ENCODE measurements around the gene SORCS2. TPM values are rescaled to one million over a fixed set of nuclear protein-coding genes. Genes with fewer than 3 reads are reported as not detected.

SORCS2 gene
- total RNA-seq, 1 donor from 2014 or later, result 1.7 TPM

- no peak for DNase-seq (ENCODE audit: low spot score)
These were observed 497.7 kb downstream of the SORCS2 start for GRCh38 chr4:7689773-7690693.

- no peak for DNase-seq (ENCODE audit: low spot score)
These were observed 498.7 kb downstream of the SORCS2 start for GRCh38 chr4:7691061-7691460.

GRCh38 chr4:7691982-7692381 lies 499.6 kb downstream of the SORCS2 start:
- DNase-seq (ENCODE audit: low spot score), result no peak

GRCh38 chr4:7692451-7693236 lies 500.3 kb downstream of the SORCS2 start:
- no peak for DNase-seq (ENCODE audit: low spot score)

- no peak for DNase-seq (ENCODE audit: low spot score)
These were observed 500.9 kb downstream of the SORCS2 start for GRCh38 chr4:7693237-7693608.

GRCh38 chr4:7693711-7694110 lies 501.4 kb downstream of the SORCS2 start:
- DNase-seq (ENCODE audit: low spot score), result no peak

GRCh38 chr4:7694324-7694723 lies 502.0 kb downstream of the SORCS2 start:
- no peak for DNase-seq (ENCODE audit: low spot score)

GRCh38 chr4:7697343-7697742 lies 505.0 kb downstream of the SORCS2 start:
- DNase-seq (ENCODE audit: low spot score), result no peak

GRCh38 chr4:7697821-7698220 lies 505.5 kb downstream of the SORCS2 start:
- no peak for DNase-seq (ENCODE audit: low spot score)

GRCh38 chr4:7698584-7698983 lies 506.2 kb downstream of the SORCS2 start:
- DNase-seq (ENCODE audit: low spot score), result no peak

GRCh38 chr4:7699031-7699430 lies 506.7 kb downstream of the SORCS2 start:
- peak; percentile 31 for DNase-seq (ENCODE audit: low spot score)

- DNase-seq (ENCODE audit: low spot score), result no peak
These were observed 507.5 kb downstream of the SORCS2 start for GRCh38 chr4:7699825-7700224.

GRCh38 chr4:7700665-7701064 lies 508.3 kb downstream of the SORCS2 start:
- no peak for DNase-seq (ENCODE audit: low spot score)

- no peak for DNase-seq (ENCODE audit: low spot score)
These were observed 509.7 kb downstream of the SORCS2 start for GRCh38 chr4:7701866-7702649.

- no peak for DNase-seq (ENCODE audit: low spot score)
These were observed 511.4 kb downstream of the SORCS2 start for GRCh38 chr4:7703688-7704087.

- DNase-seq (ENCODE audit: low spot score), result no peak
These were observed 511.8 kb downstream of the SORCS2 start for GRCh38 chr4:7704091-7704490.

- no peak for DNase-seq (ENCODE audit: low spot score)
These were observed 512.3 kb downstream of the SORCS2 start for GRCh38 chr4:7704625-7705024.

GRCh38 chr4:7705062-7705461 lies 512.7 kb downstream of the SORCS2 start:
- no peak for DNase-seq (ENCODE audit: low spot score)

GRCh38 chr4:7705593-7705992 lies 513.3 kb downstream of the SORCS2 start:
- DNase-seq (ENCODE audit: low spot score), result no peak

- no peak for DNase-seq (ENCODE audit: low spot score)
These were observed 515.9 kb downstream of the SORCS2 start for GRCh38 chr4:7708238-7708637.

GRCh38 chr4:7708981-7709380 lies 516.6 kb downstream of the SORCS2 start:
- DNase-seq (ENCODE audit: low spot score), result no peak

GRCh38 chr4:7709431-7709830 lies 517.1 kb downstream of the SORCS2 start:
- no peak for DNase-seq (ENCODE audit: low spot score)

Data from mucosa of gallbladder (tissue), 1 donor.